ENCODE data around the gene SCARB1. TPM values are rescaled to one million over a fixed set of nuclear protein-coding genes. Genes with fewer than 3 reads are reported as not detected.

Gene SCARB1
- total RNA-seq, 1 donor from 2014 or later, result 16.9 TPM

DNA sequence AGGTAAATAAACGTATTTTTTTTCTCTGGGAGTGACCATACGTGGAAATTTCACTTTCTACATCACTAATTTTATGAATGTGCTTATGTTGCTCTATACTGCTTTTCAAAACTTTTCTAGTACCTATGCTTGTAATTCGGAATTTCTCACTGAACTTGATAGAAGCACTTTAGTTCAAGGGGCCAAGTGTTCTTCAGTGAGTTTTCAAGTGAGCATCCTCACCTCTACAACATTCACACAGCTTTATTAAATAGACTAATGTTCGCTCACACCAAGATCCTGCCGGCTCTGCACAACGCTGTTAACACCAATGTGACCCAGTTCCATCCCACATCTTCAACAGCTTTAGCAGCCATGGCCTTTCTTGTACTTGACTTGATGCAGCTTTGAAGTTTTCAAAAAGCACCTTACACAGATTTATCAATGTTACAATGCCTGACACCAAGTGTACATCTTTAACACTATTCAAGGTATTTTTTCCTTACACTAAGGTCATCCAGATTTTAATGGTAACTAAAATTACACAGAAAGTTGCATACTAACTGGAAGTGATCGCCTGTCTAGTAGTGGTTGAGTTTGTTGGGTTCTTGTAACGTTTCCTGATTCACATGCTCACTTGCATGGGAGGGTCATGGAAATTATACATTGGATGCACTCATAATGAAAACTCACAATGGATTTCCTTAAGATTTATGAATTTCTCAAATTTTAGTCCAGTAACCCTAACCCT, 46.3 kb upstream of the SCARB1 start:
- no peak for DNase-seq (ENCODE audit: low spot score)
- Mint-ChIP-seq H3K4me3 (ENCODE audit: unreplicated experiment) (no peak overlapping the region), H3K27me3 (ENCODE audit: unreplicated experiment) (peaks cover 25% of the 10 kb centered on the region), H3K4me1 (ENCODE audit: unreplicated experiment) (peaks cover 43% of the 10 kb centered on the region), H3K27ac (ENCODE audit: unreplicated experiment) (peak overlapping the region; percentile 61), H3K9me3 (ENCODE audit: unreplicated experiment) (no peaks in the 10 kb centered on the region), H3K36me3 (ENCODE audit: low read depth, unreplicated experiment) (peaks cover 35% of the 10 kb centered on the region)
- TF ChIP-seq, protein P1, sequence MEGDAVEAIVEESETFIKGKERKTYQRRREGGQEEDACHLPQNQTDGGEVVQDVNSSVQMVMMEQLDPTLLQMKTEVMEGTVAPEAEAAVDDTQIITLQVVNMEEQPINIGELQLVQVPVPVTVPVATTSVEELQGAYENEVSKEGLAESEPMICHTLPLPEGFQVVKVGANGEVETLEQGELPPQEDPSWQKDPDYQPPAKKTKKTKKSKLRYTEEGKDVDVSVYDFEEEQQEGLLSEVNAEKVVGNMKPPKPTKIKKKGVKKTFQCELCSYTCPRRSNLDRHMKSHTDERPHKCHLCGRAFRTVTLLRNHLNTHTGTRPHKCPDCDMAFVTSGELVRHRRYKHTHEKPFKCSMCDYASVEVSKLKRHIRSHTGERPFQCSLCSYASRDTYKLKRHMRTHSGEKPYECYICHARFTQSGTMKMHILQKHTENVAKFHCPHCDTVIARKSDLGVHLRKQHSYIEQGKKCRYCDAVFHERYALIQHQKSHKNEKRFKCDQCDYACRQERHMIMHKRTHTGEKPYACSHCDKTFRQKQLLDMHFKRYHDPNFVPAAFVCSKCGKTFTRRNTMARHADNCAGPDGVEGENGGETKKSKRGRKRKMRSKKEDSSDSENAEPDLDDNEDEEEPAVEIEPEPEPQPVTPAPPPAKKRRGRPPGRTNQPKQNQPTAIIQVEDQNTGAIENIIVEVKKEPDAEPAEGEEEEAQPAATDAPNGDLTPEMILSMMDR (IDR thresholded peaks at IDR 0.05; ENCODE audit: unreplicated experiment), result no peak

DNA sequence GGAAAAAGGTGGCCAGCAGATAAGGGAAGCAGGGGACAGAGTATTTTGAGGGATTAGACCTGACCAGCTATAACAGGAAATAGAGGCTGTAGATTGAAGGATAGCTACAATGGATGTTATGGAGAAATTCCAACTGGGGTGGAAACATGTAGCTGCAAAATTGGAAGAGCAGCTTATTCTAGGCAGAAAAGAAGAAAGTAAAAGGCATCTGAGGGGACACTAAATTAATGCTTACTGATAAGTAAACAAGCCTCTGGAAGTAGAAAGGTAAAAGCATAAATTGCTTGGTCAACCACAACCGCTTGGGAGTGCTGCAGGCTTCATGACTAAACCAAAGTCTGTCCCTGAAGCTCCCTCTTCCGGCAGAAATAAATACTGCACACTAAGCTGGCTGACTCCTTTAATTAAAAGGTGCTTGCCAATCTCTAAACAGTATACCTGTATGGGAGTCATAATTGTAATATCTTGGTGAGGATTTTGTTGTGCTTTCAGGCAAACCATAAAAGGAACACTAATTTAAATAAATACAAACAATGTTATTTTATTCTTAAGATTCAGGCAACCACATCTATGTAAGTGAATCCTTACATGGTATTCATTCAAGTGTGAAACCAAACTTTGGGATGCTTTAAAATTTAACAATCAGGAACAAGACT, 43.1 kb upstream of the SCARB1 start:
- peak; percentile 93 for DNase-seq (ENCODE audit: low spot score)

DNA sequence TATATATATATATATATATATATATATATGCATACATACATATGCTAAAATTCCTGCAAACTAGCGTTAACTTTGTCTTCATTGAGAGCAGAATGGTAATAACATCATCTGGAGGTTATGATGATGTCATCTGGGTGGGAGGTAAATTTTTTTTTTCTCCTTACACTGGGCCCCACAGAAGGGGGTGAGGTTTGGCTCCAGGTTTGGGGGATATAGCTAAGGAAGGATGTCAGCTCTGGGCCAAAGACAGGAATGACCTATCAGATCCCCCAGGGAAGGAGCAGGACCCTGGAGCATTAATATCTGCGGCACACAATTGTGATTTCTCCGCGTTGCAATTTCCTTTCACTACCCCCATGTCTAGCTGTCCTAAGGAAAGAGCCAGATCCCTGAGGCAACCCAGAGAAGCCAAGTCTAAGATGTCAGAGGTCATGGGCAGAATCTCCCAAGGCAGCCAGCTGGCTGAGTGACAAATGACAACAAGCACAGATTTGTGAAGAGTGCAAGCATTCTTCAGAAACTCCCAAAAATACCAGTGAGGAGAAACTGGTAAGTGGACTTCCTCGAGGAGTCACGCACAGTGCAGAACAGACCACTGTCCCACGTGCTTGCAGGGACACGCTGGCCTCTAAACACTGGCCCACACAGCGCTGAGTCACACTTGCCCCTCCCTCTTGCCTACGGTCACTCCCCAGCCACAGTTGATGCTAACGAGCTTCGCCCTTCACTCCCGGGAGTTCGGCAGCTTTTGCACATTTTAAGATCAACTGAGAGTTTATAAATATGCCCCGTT, 40.8 kb upstream of the SCARB1 start:
- Mint-ChIP-seq H3K4me1 (ENCODE audit: unreplicated experiment) (peaks cover 16% of the 10 kb centered on the region), H3K27ac (ENCODE audit: unreplicated experiment) (peak overlapping the region; percentile 26), H3K27me3 (ENCODE audit: unreplicated experiment) (peaks cover 1% of the 10 kb centered on the region), H3K36me3 (ENCODE audit: low read depth, unreplicated experiment) (no peaks in the 10 kb centered on the region), H3K4me3 (ENCODE audit: unreplicated experiment) (no peak overlapping the region), H3K9me3 (ENCODE audit: unreplicated experiment) (no peaks in the 10 kb centered on the region)
- TF ChIP-seq, protein P1 (IDR thresholded peaks at IDR 0.05; ENCODE audit: unreplicated experiment), result no peak
- no peak for DNase-seq (ENCODE audit: low spot score)

More for the DNA sequence above, 43.1 kb upstream of the SCARB1 start:
- peak overlapping the region; percentile 4 for H3K27ac Mint-ChIP-seq (ENCODE audit: unreplicated experiment)
- peaks cover 12% of the 10 kb centered on the region for H3K36me3 Mint-ChIP-seq (ENCODE audit: low read depth, unreplicated experiment)
- peaks cover 27% of the 10 kb centered on the region for H3K4me1 Mint-ChIP-seq (ENCODE audit: unreplicated experiment)
- no peak overlapping the region for H3K4me3 Mint-ChIP-seq (ENCODE audit: unreplicated experiment)
- TF ChIP-seq, protein P1 (IDR thresholded peaks at IDR 0.05; ENCODE audit: unreplicated experiment), result peak; percentile 92
- peaks cover 5% of the 10 kb centered on the region for H3K27me3 Mint-ChIP-seq (ENCODE audit: unreplicated experiment)
- H3K9me3 Mint-ChIP-seq (ENCODE audit: unreplicated experiment), result no peaks in the 10 kb centered on the region

DNA sequence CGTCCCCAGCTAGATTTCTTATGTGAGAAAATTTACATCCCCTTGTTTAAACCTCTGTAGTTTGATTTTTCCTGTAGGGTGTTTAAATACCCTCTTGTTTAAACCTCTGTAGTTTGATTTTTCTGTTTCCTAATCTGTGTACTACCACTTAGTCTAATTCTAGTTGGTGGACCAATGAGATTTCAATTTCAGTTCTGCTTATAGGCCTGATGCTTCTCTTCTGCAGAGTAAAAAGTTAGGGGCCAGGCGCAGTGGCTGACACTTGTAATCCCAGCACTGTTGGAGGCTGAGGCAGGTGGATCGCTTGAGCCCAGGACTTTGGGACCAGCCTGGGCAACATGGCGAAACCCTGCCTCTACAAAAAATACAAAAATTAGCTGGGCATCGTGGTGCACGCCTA, 39.3 kb upstream of the SCARB1 start:
- H3K36me3 Mint-ChIP-seq (ENCODE audit: low read depth, unreplicated experiment), result no peaks in the 10 kb centered on the region
- TF ChIP-seq, protein P1 (IDR thresholded peaks at IDR 0.05; ENCODE audit: unreplicated experiment), result no peak
- H3K4me3 Mint-ChIP-seq (ENCODE audit: unreplicated experiment), result no peak overlapping the region
- H3K27ac Mint-ChIP-seq (ENCODE audit: unreplicated experiment), result no peak overlapping the region
- no peaks in the 10 kb centered on the region for H3K9me3 Mint-ChIP-seq (ENCODE audit: unreplicated experiment)
- peaks cover 16% of the 10 kb centered on the region for H3K4me1 Mint-ChIP-seq (ENCODE audit: unreplicated experiment)
- peaks cover 1% of the 10 kb centered on the region for H3K27me3 Mint-ChIP-seq (ENCODE audit: unreplicated experiment)
- no peak for DNase-seq (ENCODE audit: low spot score)

Measured in endothelial cell (in vitro differentiated cells).